HCT116 (cell line): ENCODE results near the gene ECE1. TPM values are rescaled to one million over a fixed set of nuclear protein-coding genes. Genes with fewer than 3 reads are reported as not detected.

ENCODE experiments used
- ATAC-seq: fragments of 200-7000 bp; cut with Tn5 transposase; 2 replicates; pipeline ENCODE4 v1.9.1; 2020; ENCODE audit warnings: mild to moderate bottlenecking, moderate library complexity
- BruUV-seq: library from RNA; stranded (reverse); fragments of 400-500 nt; replicated peaks from 2 replicates; lab custom pipeline; 2021; lab: Mats Ljungman, UMichigan
- CTCF ChIA-PET: fragments of 300-600 bp; sonication (Branson Sonifier 250); formaldehyde crosslinking; loops from one replicate; lab custom pipeline; 2021; ENCODE audit warnings: antibody characterized with exemption; lab: Charles Lee
- POLR2A ChIA-PET: fragments of 300-600, 350-600 bp; sonication (Branson Sonifier 250); formaldehyde crosslinking; loops from one replicate; lab custom pipeline; 2021; ENCODE audit warnings: antibody characterized with exemption; lab: Charles Lee
- RAD21 ChIA-PET, 2 experiments: fragments of 300-600 bp; sonication (Branson Sonifier 250); formaldehyde crosslinking; loops; one replicate each; lab custom pipeline; 2023; ENCODE audit warnings: low total read pairs in 2 of 2; ENCODE audit not compliant: uncharacterized antibody in 2 of 2, unreplicated experiment in 2 of 2, low non-redundant PET in 1 of 2; lab: Charles Lee
- DNase-seq: peaks from one replicate; pipeline ENCODE4 v3.0.0-alpha.2; 2010; ENCODE audit warnings: low read depth, low spot score
- H2AFZ ChIP-seq: fragments of 200-600 bp; shearing (Covaris generic), sonication (generic); 2 replicates; pipeline ENCODE4 v1.6.1; 2017; ENCODE audit warnings: low read depth, mixed run types, mixed read lengths, antibody characterized with exemption, low read length; ENCODE audit not compliant: poor library complexity, severe bottlenecking
- H3K27ac ChIP-seq: 2 replicates; pipeline ENCODE4 v1.5.1; 2012; ENCODE audit warnings: low read depth, low read length
- H3K27me3 ChIP-seq: fragments of 200-600 bp; sonication (generic); 2 replicates; pipeline ENCODE4 v1.6.1; 2016; ENCODE audit warnings: mixed run types, low read length, mixed read lengths; ENCODE audit not compliant: insufficient read depth
- H3K36me3 ChIP-seq, 2 experiments: fragments of 200-500 bp in 1 of 2; fragments of 200-600 bp in 1 of 2; sonication (Bioruptor generic) in 1 of 2; sonication (generic) in 1 of 2; 2 replicates each; pipeline versions ENCODE4 v1.5.1 to v1.6.1; 2014 to 2016; ENCODE audit warnings: low read length in 2 of 2, inconsistent platforms in 1 of 2, mixed read lengths in 1 of 2, mixed run types in 1 of 2; ENCODE audit not compliant: insufficient read depth in 2 of 2, control insufficient read depth in 1 of 2
- H3K4me1 ChIP-seq, 2 experiments: fragments of 200-600 bp in 1 of 2; sonication (generic) in 1 of 2; 2 replicates each; pipeline versions ENCODE4 v1.5.1 to v1.6.1; 2012 to 2017; ENCODE audit warnings: low read length in 2 of 2, inconsistent platforms in 1 of 2, mild to moderate bottlenecking in 1 of 2, mixed read lengths in 1 of 2, mixed run types in 1 of 2, moderate library complexity in 1 of 2; ENCODE audit not compliant: insufficient read depth in 2 of 2, control insufficient read depth in 1 of 2
- H3K4me2 ChIP-seq: fragments of 200-600 bp; sonication (generic); 2 replicates; pipeline ENCODE4 v1.6.1; 2017; ENCODE audit warnings: mixed run types, low read length, mixed read lengths
- H3K4me3 ChIP-seq, 2 experiments: fragments of 200-600 bp in 1 of 2; sonication (generic) in 1 of 2; replicated peaks in 1 of 2; 2 replicates each; pipeline ENCODE4 v1.5.1; 2011 to 2016; ENCODE audit warnings: low read length in 2 of 2, control low read depth in 1 of 2, low read depth in 1 of 2, mild to moderate bottlenecking in 1 of 2, mixed read lengths in 1 of 2, mixed run types in 1 of 2
- H3K79me2 ChIP-seq: fragments of 200-600 bp; sonication (generic); 2 replicates; pipeline ENCODE4 v1.6.1; 2017; ENCODE audit warnings: mild to moderate bottlenecking, mixed run types, low read length, moderate library complexity, mixed read lengths; ENCODE audit not compliant: insufficient read depth
- H3K9ac ChIP-seq: fragments of 200-600 bp; sonication (generic); 2 replicates; pipeline ENCODE4 v1.6.1; 2016; ENCODE audit warnings: low read length, mixed read lengths
- H3K9me2 ChIP-seq: fragments of 200-600 bp; sonication (generic), shearing (Covaris generic); 2 replicates; pipeline ENCODE4 v1.6.1; 2017; ENCODE audit warnings: mixed run types, mild to moderate bottlenecking, moderate library complexity; ENCODE audit not compliant: insufficient read depth
- H3K9me3 ChIP-seq, 2 experiments: fragments of 200-500 bp in 1 of 2; fragments of 200-600 bp in 1 of 2; sonication (Bioruptor generic) in 1 of 2; sonication (generic) in 1 of 2; 2 replicates each; pipeline ENCODE4 v1.6.1; 2014 to 2017; ENCODE audit warnings: low read length in 2 of 2, mixed read lengths in 2 of 2, inconsistent platforms in 1 of 2, low read depth in 1 of 2, mild to moderate bottlenecking in 1 of 2, mixed run types in 1 of 2, moderate library complexity in 1 of 2; ENCODE audit not compliant: control insufficient read depth in 1 of 2, insufficient read depth in 1 of 2
- H4K20me1 ChIP-seq: fragments of 200-600 bp; sonication (generic), shearing (Covaris generic); 2 replicates; pipeline ENCODE4 v1.6.1; 2017; ENCODE audit warnings: mixed run types, mild to moderate bottlenecking, moderate library complexity; ENCODE audit not compliant: insufficient read depth
- CBX3 ChIP-seq: IDR thresholded peaks from 2 replicates; pipeline ENCODE4 v1.6.1; 2012; ENCODE audit warnings: low read depth
- CEBPB ChIP-seq: IDR thresholded peaks from 2 replicates; pipeline ENCODE4 v1.6.1; 2012; ENCODE audit warnings: low read depth
- ELF1 ChIP-seq: IDR thresholded peaks from 2 replicates; pipeline ENCODE4 v1.6.1; 2012; ENCODE audit warnings: low read depth, borderline replicate concordance
- EZH2 ChIP-seq: fragments of 200-600 bp; sonication (generic); IDR thresholded peaks from 2 replicates; pipeline ENCODE4 v1.6.1; 2017; ENCODE audit warnings: antibody characterized with exemption, mixed run types
- FOSL1 ChIP-seq: IDR thresholded peaks from 2 replicates; pipeline ENCODE4 v1.6.1; 2012; ENCODE audit warnings: low read depth
- JUND ChIP-seq: IDR thresholded peaks from 2 replicates; pipeline ENCODE4 v1.6.1; 2012
- POLR2A ChIP-seq: IDR thresholded peaks from 2 replicates; pipeline ENCODE4 v1.7.0; 2011; ENCODE audit warnings: borderline replicate concordance; ENCODE audit not compliant: insufficient read depth, insufficient read length; ENCODE audit errors: extremely low read depth
- POLR2AphosphoS5 ChIP-seq: IDR thresholded peaks from 2 replicates; pipeline ENCODE4 v1.6.1; 2011; ENCODE audit warnings: mild to moderate bottlenecking, low read depth, low read length, moderate library complexity
- SP1 ChIP-seq: IDR thresholded peaks from 2 replicates; pipeline ENCODE4 v1.6.1; 2012; ENCODE audit warnings: low read depth
- YY1 ChIP-seq: IDR thresholded peaks from 2 replicates; pipeline ENCODE4 v1.6.1; 2011; ENCODE audit warnings: low read length, low read depth, moderate library complexity, mild to moderate bottlenecking; ENCODE audit not compliant: insufficient replicate concordance; ENCODE audit errors: extremely low read depth
- intact Hi-C: fragments of 100-400 bp; cut with micrococcal nuclease; formaldehyde crosslinking; loops from 2 replicates; pipeline ENCODE4 v1.10.0; 2022
- total RNA-seq: library from RNA; stranded (reverse); gene quantifications from one replicate; pipeline ENCODE4 v1.2.1, GENCODE V29; 2021; ENCODE audit not compliant: unreplicated experiment

The ECE1 gene
- total RNA-seq, 1 experiment from 2014 or later: 66.8 TPM

GRCh38 chr1:21254335-21254951, 35.8 kb downstream of the ECE1 start:
- H3K4me2 ChIP-seq: no peak overlapping the region
- no peak for TF ChIP-seq CEBPB
- TF ChIP-seq FOSL1: no peak
- TF ChIP-seq POLR2AphosphoS5: no peak
- no peak for TF ChIP-seq JUND
- no peak for TF ChIP-seq CBX3
- no peak for TF ChIP-seq ELF1
- TF ChIP-seq EZH2: no peak
- no peak for TF ChIP-seq YY1
- TF ChIP-seq POLR2A: no peak
- no peak for TF ChIP-seq SP1
- ChIA-PET POLR2A (interaction anchor here (0.8 kb wide), 1 partner anchor 114 kb away, joined by 3 read pairs; no protein-coding TSS in a partner anchor), RAD21 (interaction anchor here (0.7 to 3.0 kb wide), 10 partner anchors 16 to 557 kb away, joined by 3 to 35 read pairs (median 6); no protein-coding TSS in a partner anchor), CTCF (interaction anchor here (0.6 to 3.0 kb wide), 25 partner anchors 8 to 321 kb away, joined by 3 to 94 read pairs (median 4); no protein-coding TSS in a partner anchor)
- H2AFZ ChIP-seq: no peak overlapping the region
- H4K20me1 ChIP-seq: no peaks in the 10 kb centered on the region
- DNase-seq (no peak), ATAC-seq (no peak)
- no peaks in the 10 kb centered on the region for H3K27me3 ChIP-seq
- H3K9ac ChIP-seq: no peak overlapping the region
- no peaks in the 10 kb centered on the region for H3K9me2 ChIP-seq
- H3K4me3 ChIP-seq: no peak overlapping the region
- intact Hi-C loops: no loop called here
- H3K9me3 ChIP-seq: no peaks in the 10 kb centered on the region
- peaks cover 3 to 4% of the 10 kb centered on the region in 2 experiments; a peak in 1 of 4 replicates for H3K36me3 ChIP-seq
- no peaks in the 10 kb centered on the region for H3K79me2 ChIP-seq
- no peak overlapping the region for H3K27ac ChIP-seq
- no TSS peak for BruUV-seq
- peaks cover 14% of the 10 kb centered on the region in 2 experiments for H3K4me1 ChIP-seq
